Psoas muscle (tissue), 8 donors: ENCODE data around the gene VEPH1. TPM values are rescaled to one million over a fixed set of nuclear protein-coding genes. Genes with fewer than 3 reads are reported as not detected.

Experiments used
- ATAC-seq, 4 donors: fragments of 200-7000 bp; cut with Tn5 transposase; one replicate each; pipeline ENCODE4 v1.9.1; 2020; ENCODE audit warnings: moderate library complexity in 3 of 4, mild to moderate bottlenecking in 2 of 4
- DNase-seq, 2 donors: peaks; one replicate each; pipeline ENCODE4 v3.0.0-alpha.2; 2020
- H3K27ac ChIP-seq: fragments of 200-600 bp; one replicate; pipeline ENCODE4 v1.8.0; 2022
- H3K27me3 ChIP-seq, 3 donors: fragments of 200-600 bp in 1 of 3; one replicate each; pipeline versions ENCODE4 v1.6.1 to v1.8.0; 2013 to 2022; ENCODE audit warnings: low read length in 2 of 3, mild to moderate bottlenecking in 2 of 3, moderate library complexity in 1 of 3; ENCODE audit not compliant: insufficient read depth in 3 of 3
- H3K36me3 ChIP-seq, 2 donors: fragments of 200-600 bp in 1 of 2; one replicate each; pipeline versions ENCODE4 v1.6.1 to v1.8.0; 2013 to 2022; ENCODE audit warnings: low read depth in 1 of 2, mild to moderate bottlenecking in 1 of 2, moderate library complexity in 1 of 2; ENCODE audit not compliant: insufficient read depth in 1 of 2
- H3K4me1 ChIP-seq: fragments of 200-600 bp; one replicate; pipeline ENCODE4 v1.8.0; 2022
- H3K4me3 ChIP-seq: fragments of 200-600 bp; one replicate; pipeline ENCODE4 v1.8.0; 2022; ENCODE audit warnings: mild to moderate bottlenecking
- H3K9me3 ChIP-seq: fragments of 200-600 bp; one replicate; pipeline ENCODE4 v1.8.0; 2022
- WGBS, 3 donors: extraction: QIAGEN DNeasy Blood & Tissue Kit; methylation state at CpG; one replicate each; pipeline versions ENCODE4 v1.1.6 to v1.1.7; 2013; 5-methylcytosine and 5-hydroxymethylcytosine counted together
- intact Hi-C, 2 donors: fragments of 100-400 bp; cut with DNase I; formaldehyde crosslinking; loops; one replicate each; pipeline versions ENCODE4 v1.11.0 to v1.14.2; 2022
- polyA plus RNA-seq, 3 donors: library from polyadenylated mRNA; stranded (reverse); fragments of 200-250 nt; gene quantifications; one replicate each; pipeline ENCODE4 v1.2.3, GENCODE V29; 2013
- total RNA-seq, 4 donors: library from RNA; stranded (reverse); fragmentation: NEBNext Ultra II Directional in 2 of 4; extraction: Animal tissue kit (Norgen Biotek cat#: 25700) in 2 of 4; gene quantifications; one replicate each; pipeline versions ENCODE4 v1.2.1 to v1.2.4, GENCODE V29; 2021 to 2023
- TF ChIP-seq, protein P1 (sequence below): fragments of 200-600 bp; IDR thresholded peaks from one replicate; pipeline ENCODE4 v1.8.0; 2022; ENCODE audit warnings: antibody characterized with exemption
- donor health status: healthy with polysubstance abuse.
- donor health status: DM: no; HTN: no; CAD: no; lungs with moderate emphysema.
- donor health status: Bipolar disorder and iron deficiency.
- donor health status: healthy.
- donor health status: DM: yes; HTN: yes; CAD: no.
- donor health status: DM: no; HTN: no; CAD: no.
- donor health status: DM: no; HTN: no; CAD: no.
- donor health status: DM: yes; HTN: yes; CAD: no.

The VEPH1 gene
- total and polyA plus RNA-seq, 7 donors = 0.14 to 0.34 (median 0.25) TPM; not detected in 2

DNA sequence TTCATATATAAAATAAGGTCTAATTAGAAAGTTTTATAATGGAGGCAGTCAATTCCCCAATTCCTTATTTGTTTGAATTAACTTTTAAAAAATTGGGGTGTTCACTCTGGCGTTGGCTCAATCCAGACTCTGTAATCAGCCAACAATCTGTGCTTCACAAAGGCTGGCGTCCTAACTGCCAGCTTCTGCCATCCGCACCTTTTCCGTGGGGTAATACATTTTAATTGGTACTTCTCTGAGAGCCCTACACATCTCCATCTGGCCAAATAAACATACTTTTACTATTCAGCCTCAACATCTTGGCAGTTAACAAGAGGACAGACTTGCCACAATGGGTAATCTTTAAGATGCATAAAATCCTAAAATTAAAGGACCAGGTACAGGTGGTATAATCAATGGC lies 218.1 kb downstream of the VEPH1 start:
- 84 to 88% (median 86%) methylated on average over 4 of the region's 4 CpGs for WGBS, 3 donors
- TF ChIP-seq, protein P1, sequence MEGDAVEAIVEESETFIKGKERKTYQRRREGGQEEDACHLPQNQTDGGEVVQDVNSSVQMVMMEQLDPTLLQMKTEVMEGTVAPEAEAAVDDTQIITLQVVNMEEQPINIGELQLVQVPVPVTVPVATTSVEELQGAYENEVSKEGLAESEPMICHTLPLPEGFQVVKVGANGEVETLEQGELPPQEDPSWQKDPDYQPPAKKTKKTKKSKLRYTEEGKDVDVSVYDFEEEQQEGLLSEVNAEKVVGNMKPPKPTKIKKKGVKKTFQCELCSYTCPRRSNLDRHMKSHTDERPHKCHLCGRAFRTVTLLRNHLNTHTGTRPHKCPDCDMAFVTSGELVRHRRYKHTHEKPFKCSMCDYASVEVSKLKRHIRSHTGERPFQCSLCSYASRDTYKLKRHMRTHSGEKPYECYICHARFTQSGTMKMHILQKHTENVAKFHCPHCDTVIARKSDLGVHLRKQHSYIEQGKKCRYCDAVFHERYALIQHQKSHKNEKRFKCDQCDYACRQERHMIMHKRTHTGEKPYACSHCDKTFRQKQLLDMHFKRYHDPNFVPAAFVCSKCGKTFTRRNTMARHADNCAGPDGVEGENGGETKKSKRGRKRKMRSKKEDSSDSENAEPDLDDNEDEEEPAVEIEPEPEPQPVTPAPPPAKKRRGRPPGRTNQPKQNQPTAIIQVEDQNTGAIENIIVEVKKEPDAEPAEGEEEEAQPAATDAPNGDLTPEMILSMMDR = no peak
- H3K4me3 ChIP-seq = no peak overlapping the region
- no peaks in the 10 kb centered on the region for H3K4me1 ChIP-seq
- no peak for ATAC-seq
- no peaks in the 10 kb centered on the region for H3K27me3 ChIP-seq
- intact Hi-C loops = no loop called here
- DNase-seq = no peak
- H3K36me3 ChIP-seq = no peaks in the 10 kb centered on the region
- no peak overlapping the region for H3K27ac ChIP-seq
- no peaks in the 10 kb centered on the region for H3K9me3 ChIP-seq

DNA sequence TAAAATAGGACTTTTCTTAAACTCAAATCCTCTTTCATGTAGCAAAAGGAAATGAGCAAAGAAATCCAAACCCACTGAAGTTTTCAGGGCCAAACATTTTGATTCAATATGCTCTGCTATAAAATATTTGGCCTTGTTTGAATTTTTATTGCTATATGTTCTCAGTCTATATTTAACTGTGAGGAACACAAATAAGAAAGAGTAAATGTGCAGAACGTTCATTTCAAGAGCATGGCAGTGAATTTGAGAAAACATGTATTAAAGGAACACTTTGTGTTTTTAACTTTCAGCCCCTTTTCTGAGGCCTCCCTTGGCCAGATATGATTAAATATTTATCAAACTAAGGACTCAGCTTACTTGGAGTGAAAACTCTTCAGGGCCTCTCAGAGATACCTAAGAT lies 218.5 kb downstream of the VEPH1 start:
- no peaks in the 10 kb centered on the region for H3K27me3 ChIP-seq
- no peaks in the 10 kb centered on the region for H3K4me1 ChIP-seq
- no peak overlapping the region for H3K27ac ChIP-seq
- TF ChIP-seq, protein P1 = no peak
- no peaks in the 10 kb centered on the region for H3K36me3 ChIP-seq
- whole genome bisulfite sequencing, 3 donors = 37 to 63% (median 60%) methylated on average over 1 of the region's 1 CpG
- DNase-seq (no peak), ATAC-seq (no peak)
- H3K4me3 ChIP-seq = no peak overlapping the region
- H3K9me3 ChIP-seq = no peaks in the 10 kb centered on the region
- intact Hi-C loops = no loop called here

DNA sequence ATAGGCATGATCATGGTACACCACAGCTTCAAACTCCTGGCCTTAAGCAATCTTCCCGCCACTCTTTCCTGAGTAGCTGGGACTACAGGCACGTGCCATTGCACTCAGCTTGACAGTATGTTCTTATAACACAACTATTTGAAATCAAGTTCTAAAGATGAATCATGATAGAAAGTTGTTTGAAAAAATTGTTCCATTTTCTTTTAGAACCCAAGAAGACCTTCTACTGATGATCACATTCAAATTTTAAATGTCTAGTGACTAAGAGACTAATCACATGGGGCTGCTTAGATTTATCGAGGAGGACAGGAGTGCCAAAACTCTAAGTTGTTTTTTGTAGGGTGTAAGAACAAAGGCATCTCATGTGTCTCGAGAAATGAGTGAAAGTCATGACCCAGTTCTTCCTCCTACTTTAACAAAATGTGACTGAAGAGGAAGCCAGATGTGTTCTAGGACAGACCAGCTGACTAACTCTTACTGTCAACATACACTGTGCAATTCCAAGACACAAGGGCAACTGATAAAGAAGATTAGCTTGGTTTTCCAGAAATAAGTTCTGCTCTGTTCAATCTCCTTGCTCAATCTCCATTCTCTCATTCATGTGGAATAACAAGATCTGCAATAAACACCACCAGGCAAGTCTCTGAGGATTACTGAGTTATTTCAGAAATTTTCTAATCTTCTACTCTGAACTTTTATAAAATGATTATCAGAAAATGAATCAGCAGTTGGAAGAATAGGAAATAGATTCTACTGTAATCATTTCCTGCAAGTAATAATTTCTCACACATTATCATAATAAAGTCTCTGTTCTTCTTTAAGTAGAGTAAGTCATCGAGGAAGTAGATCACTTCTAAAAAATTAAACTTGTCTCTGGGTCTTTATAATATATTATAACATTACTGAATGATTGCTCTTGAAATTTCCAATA lies 220.7 kb downstream of the VEPH1 start:
- Histone ChIP-seq H3K36me3 (no peaks in the 10 kb centered on the region), H3K27ac (no peak overlapping the region), H3K4me1 (no peaks in the 10 kb centered on the region), H3K27me3 (no peaks in the 10 kb centered on the region), H3K4me3 (no peak overlapping the region), H3K9me3 (no peaks in the 10 kb centered on the region)
- TF ChIP-seq, protein P1 = no peak
- DNase-seq (peak; percentile 42 to 52), ATAC-seq (peak; percentile 59 to 87 (median 84))
- intact Hi-C loops = no loop called here
- 52 to 54% (median 53%) methylated on average over 5 of the region's 5 CpGs for WGBS, 3 donors

DNA sequence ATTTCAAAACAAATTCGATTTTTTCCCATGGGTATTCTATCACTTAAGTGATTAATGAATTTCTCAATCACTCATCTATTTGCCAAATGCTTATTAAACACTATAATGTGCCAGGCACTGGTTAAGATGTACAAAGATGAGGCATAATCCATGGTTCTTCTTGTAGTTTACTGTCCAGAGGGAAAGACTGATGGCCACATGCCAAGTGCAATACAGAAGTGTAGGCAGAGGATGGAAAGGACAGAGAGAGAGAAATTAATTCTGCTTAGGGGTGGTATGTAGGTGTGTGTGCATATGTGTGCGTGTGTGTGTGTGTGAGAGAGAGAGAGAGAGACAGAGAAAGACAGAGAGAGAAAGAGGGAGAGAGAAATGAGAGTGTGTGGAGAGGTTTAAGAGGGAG lies 222.4 kb downstream of the VEPH1 start:
- ATAC-seq (no peak), DNase-seq (no peak)
- no peaks in the 10 kb centered on the region for H3K4me1 ChIP-seq
- no peaks in the 10 kb centered on the region for H3K9me3 ChIP-seq
- no peak overlapping the region for H3K4me3 ChIP-seq
- intact Hi-C loops = no loop called here
- no peaks in the 10 kb centered on the region for H3K36me3 ChIP-seq
- TF ChIP-seq, protein P1 = no peak
- no peak overlapping the region for H3K27ac ChIP-seq
- 73 to 78% (median 74%) methylated on average over 2 of the region's 2 CpGs for WGBS, 3 donors
- H3K27me3 ChIP-seq = no peaks in the 10 kb centered on the region
